ENCODE results near the gene CLDN24.

The CLDN24 gene

GRCh38 chr4:183304538-183304937 is 17.7 kb downstream of the CLDN24 start:
- H3K27ac ChIP-seq, result no peak overlapping the region
- no peak for TF ChIP-seq CTCF (IDR thresholded peaks at IDR 0.05)
- TF ChIP-seq ZFX (IDR thresholded peaks at IDR 0.05; ENCODE audit: borderline replicate concordance), result no peak

- TF ChIP-seq ZFX (IDR thresholded peaks at IDR 0.05; ENCODE audit: borderline replicate concordance), result no peak
- TF ChIP-seq CTCF (IDR thresholded peaks at IDR 0.05), result no peak
- no peak overlapping the region for H3K27ac ChIP-seq
Observed at GRCh38 chr4:183304067-183304466, 18.2 kb downstream of the CLDN24 start.

DNA sequence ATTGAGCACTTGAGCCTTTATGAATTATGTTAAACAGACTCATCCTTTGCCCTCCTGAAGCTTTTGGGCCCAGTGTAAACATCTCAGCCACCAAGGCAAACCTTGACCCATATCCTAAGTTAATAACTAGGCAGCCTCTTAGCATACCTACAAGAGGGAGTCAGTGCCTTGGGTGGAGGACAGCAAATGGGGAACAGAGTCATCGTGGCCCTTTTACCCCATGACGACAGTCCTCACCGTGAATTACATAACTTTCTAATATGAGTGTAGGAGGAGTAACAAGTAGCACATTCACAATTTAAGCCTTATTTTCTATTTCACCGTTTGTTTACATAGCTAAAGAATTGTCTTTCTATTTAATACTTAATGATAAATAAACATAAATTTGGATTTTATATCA is 18.9 kb downstream of the CLDN24 start:
- TF ChIP-seq ZFX (IDR thresholded peaks at IDR 0.05; ENCODE audit: borderline replicate concordance) (no peak), CTCF (IDR thresholded peaks at IDR 0.05) (no peak)
- no peak overlapping the region for H3K27ac ChIP-seq

- no peak for TF ChIP-seq ZFX (IDR thresholded peaks at IDR 0.05; ENCODE audit: borderline replicate concordance)
- no peak for TF ChIP-seq CTCF (IDR thresholded peaks at IDR 0.05)
- no peak overlapping the region for H3K27ac ChIP-seq
Observed at GRCh38 chr4:183300655-183301054, 21.6 kb downstream of the CLDN24 start.

- TF ChIP-seq CTCF (IDR thresholded peaks at IDR 0.05), result no peak
- no peak for TF ChIP-seq ZFX (IDR thresholded peaks at IDR 0.05; ENCODE audit: borderline replicate concordance)
- no peak overlapping the region for H3K27ac ChIP-seq
Observed at GRCh38 chr4:183300070-183300469, 22.2 kb downstream of the CLDN24 start.

- TF ChIP-seq ZFX (IDR thresholded peaks at IDR 0.05; ENCODE audit: borderline replicate concordance), result no peak
- TF ChIP-seq CTCF (IDR thresholded peaks at IDR 0.05), result no peak
- no peak overlapping the region for H3K27ac ChIP-seq
Observed at GRCh38 chr4:183299464-183299863, 22.8 kb downstream of the CLDN24 start.

DNA sequence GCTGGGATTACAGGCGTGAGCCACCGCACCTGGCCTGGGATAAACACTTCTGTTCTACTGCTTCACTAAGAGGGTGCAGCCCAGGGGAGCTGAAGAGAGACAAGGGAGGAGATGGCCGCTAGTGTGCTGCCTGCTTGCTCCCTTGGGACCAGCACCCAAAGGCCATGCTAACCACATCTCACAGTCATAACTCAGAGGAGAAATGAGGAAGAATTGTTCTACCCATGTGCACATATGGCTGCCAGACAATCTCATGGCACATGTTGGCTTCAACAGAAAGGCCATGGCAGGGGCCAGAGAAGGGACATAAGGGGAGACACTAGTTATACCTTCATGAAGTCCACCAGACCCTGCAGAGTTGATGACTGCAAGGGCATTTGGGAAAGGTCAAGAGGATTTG is 24.6 kb downstream of the CLDN24 start:
- no peak overlapping the region for H3K27ac ChIP-seq
- no peak for TF ChIP-seq CTCF (IDR thresholded peaks at IDR 0.05)
